Mucosa of gallbladder (tissue), 1 donor: ENCODE measurements around the gene TGFBR2. TPM values are rescaled to one million over a fixed set of nuclear protein-coding genes. Genes with fewer than 3 reads are reported as not detected.

ENCODE experiments used
- DNase-seq: peaks from one replicate; pipeline ENCODE4 v3.0.0-alpha.2; 2020; ENCODE audit warnings: low spot score
- total RNA-seq: library from RNA; stranded (reverse); gene quantifications from one replicate; pipeline ENCODE4 v1.2.1, GENCODE V29; 2021
- donor health status: DM: no; HTN: no; CAD: no.

TGFBR2 gene
- total RNA-seq, 1 donor from 2014 or later, result 144 TPM

GRCh38 chr3:30637310-30638219 is 31.2 kb downstream of the TGFBR2 start:
- DNase-seq, result no peak

- no peak for DNase-seq
Observed at GRCh38 chr3:30638685-30639412, 32.4 kb downstream of the TGFBR2 start.

- no peak for DNase-seq
Observed at GRCh38 chr3:30639937-30640336, 33.5 kb downstream of the TGFBR2 start.

- no peak for DNase-seq
Observed at GRCh38 chr3:30640851-30641250, 34.5 kb downstream of the TGFBR2 start.

DNA sequence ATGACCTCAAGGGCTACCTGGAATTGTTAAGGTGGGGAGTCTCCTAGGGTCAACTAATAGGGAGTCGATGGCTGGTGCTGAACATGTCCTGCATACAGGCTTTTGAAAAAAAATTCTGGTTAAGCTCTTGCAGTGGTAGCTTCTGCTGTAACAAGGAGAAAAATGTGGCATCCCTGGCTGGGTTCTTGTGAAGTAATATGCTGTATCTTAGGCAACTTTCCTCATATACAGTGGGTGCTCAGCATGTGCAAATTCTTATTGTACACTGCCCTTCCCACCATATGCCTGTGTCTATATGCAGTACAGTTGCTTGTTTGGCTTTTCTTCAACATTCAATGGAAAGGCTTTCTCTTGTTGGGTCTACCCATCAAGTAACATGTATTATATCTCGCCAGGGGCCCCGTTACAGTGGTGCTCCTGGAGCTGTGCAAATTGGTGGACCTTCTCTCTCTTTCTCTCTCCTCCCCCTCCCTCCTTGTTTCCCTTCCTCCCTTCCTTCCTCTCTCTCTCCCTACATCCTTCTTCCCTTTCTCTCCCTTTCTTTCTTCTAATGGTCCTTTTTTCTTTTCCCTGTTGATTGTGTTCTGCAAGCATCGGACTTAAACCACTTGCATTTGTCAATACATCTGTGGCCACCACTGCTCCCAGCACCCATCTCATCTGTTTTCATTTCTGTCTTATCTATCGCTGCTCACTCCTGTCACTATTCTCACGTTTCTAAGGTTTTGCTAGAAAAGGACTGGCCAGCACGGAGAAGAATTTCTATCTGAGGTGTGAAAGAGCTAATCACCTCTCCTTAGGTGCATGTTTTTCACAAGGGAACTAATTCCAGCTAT is 35.2 kb downstream of the TGFBR2 start:
- DNase-seq, result no peak

DNA sequence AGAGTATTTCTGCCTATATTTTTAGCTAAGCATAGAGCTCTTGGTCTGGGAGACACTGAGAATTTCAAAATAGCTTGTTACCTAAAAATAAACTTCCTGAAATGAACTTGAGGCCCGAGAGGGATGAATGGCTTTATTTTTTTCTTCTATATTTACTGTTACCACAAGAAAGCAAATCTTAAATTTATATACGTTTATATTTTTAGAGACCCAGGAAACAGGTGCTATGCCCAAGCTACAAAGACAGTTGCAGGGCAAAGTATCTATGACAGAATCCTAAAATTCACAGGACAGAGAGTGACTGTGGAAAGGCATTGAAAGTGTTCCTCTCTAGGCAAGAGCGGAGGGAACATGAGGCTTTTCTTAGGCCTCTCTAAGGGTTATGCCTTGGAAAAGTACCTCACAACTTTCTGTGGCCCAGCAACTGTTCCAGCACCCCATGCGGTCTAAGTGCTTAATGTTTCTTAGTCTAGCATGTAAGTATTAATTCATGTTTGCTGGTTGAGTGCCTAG is 36.5 kb downstream of the TGFBR2 start:
- DNase-seq, result no peak

DNA sequence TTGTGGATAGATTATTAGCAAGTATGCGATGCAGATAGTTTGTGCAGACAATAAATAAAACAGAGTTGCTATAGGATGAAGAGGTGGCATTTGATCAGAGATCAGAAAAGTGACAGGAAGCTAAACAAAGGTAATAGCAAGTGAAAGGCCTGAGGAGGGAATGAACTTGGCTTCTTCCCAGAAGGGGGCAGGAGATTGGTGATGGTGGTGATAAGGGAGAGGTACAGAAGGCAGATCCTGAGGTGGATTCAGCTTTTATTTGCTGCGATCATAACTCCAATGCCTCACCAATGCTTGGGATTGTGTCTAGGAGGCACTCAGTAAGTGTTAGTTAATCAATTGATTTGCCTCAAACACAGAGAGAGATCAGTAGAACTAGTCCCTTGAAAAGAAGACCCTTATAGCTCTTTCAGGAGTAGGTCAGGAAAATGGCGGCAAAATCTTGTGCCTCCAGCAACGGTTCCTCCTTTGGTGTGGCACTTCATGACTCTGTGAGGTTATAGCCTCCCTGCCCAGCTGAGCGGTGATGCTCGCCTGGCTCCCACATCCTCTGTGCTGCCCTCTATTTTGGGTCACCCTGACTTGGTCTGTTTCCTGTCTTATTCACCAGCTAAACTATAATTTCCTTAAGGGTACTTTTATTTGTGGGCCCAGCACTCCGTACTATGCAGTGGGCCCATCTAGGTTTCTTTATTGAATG is 37.5 kb downstream of the TGFBR2 start:
- DNase-seq, result no peak

- peak; percentile 74 for DNase-seq
Observed at GRCh38 chr3:30644615-30645014, 38.2 kb downstream of the TGFBR2 start.

- no peak for DNase-seq
Observed at GRCh38 chr3:30645077-30645476, 38.7 kb downstream of the TGFBR2 start.

GRCh38 chr3:30646181-30646876 is 39.9 kb downstream of the TGFBR2 start:
- DNase-seq, result no peak

GRCh38 chr3:30646961-30647752 is 40.8 kb downstream of the TGFBR2 start:
- DNase-seq, result no peak

GRCh38 chr3:30648670-30649357 is 42.4 kb downstream of the TGFBR2 start:
- no peak for DNase-seq

DNA sequence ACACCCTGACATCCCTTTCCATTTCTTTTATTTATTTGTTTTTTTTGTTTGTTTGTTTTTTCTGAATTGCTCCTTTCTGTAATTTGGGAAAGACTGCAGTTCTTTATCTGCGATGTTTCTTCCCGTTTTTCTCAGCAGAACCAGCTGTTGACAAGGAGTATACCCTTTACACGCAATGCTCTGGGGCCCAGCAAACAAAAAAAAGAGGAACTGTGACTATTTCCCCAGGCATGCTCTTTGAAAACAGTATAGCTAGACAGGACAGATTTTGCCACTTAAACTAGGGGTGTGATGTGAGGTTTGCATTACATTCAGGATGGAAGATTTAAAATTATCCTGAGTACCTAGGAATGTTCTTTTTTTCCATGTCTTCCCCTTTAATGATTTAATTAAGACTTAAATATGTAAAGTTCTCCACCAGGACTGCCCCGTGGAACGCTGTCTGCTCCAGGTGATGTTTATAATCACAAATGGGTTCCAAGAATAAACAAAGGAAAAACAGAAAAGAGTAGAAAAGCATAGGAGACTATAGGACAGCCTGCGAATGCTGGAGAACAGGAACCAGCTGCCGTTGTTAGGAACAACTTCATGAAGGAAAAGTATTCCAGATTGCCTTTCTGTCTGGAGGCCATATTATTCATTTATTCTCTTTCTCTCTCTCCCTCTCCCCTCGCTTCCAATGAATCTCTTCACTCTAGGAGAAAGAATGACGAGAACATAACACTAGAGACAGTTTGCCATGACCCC is 43.3 kb downstream of the TGFBR2 start:
- DNase-seq, result no peak

DNA sequence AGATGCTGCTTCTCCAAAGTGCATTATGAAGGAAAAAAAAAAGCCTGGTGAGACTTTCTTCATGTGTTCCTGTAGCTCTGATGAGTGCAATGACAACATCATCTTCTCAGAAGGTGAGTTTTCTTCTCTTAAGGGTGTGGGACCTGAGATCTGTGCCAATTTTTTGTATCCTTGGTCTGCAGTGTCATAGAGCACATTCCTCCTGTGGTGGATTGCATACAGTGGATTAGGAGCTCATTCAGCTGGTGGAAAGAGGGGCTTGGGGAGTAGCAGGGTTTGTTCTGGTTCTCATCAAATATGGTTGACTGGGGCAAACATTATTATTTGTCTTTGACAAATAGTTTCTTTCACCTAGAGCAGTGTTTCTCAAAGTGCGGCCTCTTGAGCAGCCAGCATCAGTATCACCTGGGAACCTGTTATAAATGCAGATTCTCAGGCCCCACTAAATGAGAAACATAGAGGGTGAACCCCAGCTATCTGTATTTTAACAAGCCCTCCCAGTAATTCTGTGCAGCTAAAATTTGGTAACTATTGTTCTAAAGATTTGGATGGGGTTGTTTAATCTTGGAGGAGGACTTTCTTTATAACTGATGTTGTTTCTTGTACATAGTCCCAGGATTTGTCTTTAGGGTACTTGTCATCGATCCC is 44.1 kb downstream of the TGFBR2 start:
- no peak for DNase-seq

- DNase-seq, result no peak
Observed at GRCh38 chr3:30654269-30654668, 47.9 kb downstream of the TGFBR2 start.

DNA sequence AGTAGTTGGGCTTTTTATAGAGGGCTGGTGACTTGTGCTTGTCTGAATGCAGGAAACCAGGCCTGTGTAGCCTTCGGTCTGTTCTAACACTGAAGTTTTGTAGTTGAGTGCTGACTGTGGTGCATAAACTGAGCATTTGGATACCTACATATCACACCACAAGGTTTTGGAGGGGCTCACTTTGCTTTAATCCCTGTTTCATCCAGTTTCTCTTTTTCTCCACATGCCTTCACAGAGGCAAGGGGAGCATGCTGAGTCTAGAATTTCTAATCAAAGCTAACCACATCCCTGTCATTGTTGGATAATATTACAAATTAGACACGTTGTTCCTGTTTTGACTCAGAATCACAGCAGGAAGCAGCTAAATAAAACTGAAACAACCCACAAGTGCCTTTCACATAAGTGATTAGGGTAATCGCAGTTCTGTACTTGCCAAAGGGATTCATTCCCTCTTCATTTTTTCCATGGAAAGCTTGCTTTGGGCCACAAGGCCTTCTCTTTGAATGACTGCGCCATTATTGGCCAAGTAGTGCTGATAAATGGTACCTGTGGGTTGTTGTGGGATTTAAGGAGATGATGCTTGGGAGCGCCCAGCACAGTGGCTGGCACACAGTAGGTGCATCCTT is 48.9 kb downstream of the TGFBR2 start:
- DNase-seq, result no peak

GRCh38 chr3:30656624-30657141 is 50.3 kb downstream of the TGFBR2 start:
- DNase-seq, result no peak
